SU-DHL-6 (cell line): ENCODE results near the gene HBQ1.
A peak's percentile ranks its signal among the peaks of the same experiment; 100 is the strongest.

Experiments
- H2AFZ ChIP-seq: fragments of 200-600 bp; sonication (generic); 2 replicates; pipeline ENCODE4 v1.6.1; 2014; ENCODE audit warnings: low read depth, mild to moderate bottlenecking, moderate library complexity, mixed read lengths, antibody characterized with exemption, low read length; ENCODE audit not compliant: severe bottlenecking
- H3F3A ChIP-seq: fragments of 200-600 bp; shearing (Covaris generic); 2 replicates; pipeline ENCODE4 v1.6.0; 2016; ENCODE audit warnings: antibody characterized with exemption, mild to moderate bottlenecking; ENCODE audit not compliant: insufficient read depth
- H3K27ac ChIP-seq: fragments of 200-600 bp; sonication (generic); 2 replicates; pipeline ENCODE4 v1.5.1; 2016; ENCODE audit warnings: low read depth, mild to moderate bottlenecking, low read length, moderate library complexity, mixed read lengths
- H3K27me3 ChIP-seq: fragments of 200-600 bp; sonication (generic), shearing (Covaris generic); 2 replicates; pipeline ENCODE4 v1.6.0; 2014; ENCODE audit warnings: mild to moderate bottlenecking, low read length
- H3K36me3 ChIP-seq: fragments of 200-600 bp; sonication (generic); 2 replicates; pipeline ENCODE4 v1.6.1; 2014; ENCODE audit warnings: mild to moderate bottlenecking, low read length, mixed read lengths
- H3K4me2 ChIP-seq: fragments of 300-600, 200-600 bp; shearing (Covaris generic), sonication (generic); 2 replicates; pipeline ENCODE4 v1.6.0; 2014; ENCODE audit warnings: low read length, low read depth, mild to moderate bottlenecking; ENCODE audit not compliant: poor library complexity, severe bottlenecking
- H3K4me3 ChIP-seq: fragments of 200-600 bp; sonication (generic); 2 replicates; pipeline ENCODE4 v1.5.1; 2014; ENCODE audit warnings: antibody characterized with exemption, low read length, mild to moderate bottlenecking, mixed read lengths; ENCODE audit not compliant: insufficient read depth, poor library complexity, severe bottlenecking
- H3K79me2 ChIP-seq: fragments of 200-600 bp; sonication (generic); 2 replicates; pipeline ENCODE4 v1.6.1; 2014; ENCODE audit warnings: mild to moderate bottlenecking, low read length, moderate library complexity; ENCODE audit not compliant: insufficient read depth
- H3K9ac ChIP-seq: fragments of 200-600 bp; sonication (generic); 2 replicates; pipeline ENCODE4 v1.7.0; 2014; ENCODE audit warnings: mild to moderate bottlenecking, low read length
- H3K9me2 ChIP-seq: fragments of 200-600 bp; sonication (generic); replicated peaks from 2 replicates; pipeline ENCODE4 v1.6.1; 2014; ENCODE audit warnings: low read length; ENCODE audit not compliant: insufficient read depth
- H3K9me3 ChIP-seq: fragments of 200-600 bp; sonication (generic); 2 replicates; pipeline ENCODE4 v1.6.1; 2014; ENCODE audit warnings: low read length, mixed read lengths; ENCODE audit not compliant: insufficient read depth
- H4K20me1 ChIP-seq: fragments of 200-600 bp; sonication (generic); 2 replicates; pipeline ENCODE4 v1.6.1; 2014; ENCODE audit warnings: low read depth, mild to moderate bottlenecking, antibody characterized with exemption, low read length, moderate library complexity, mixed read lengths
- EZH2phosphoT487 ChIP-seq: fragments of 200-600 bp; sonication (generic), shearing (Covaris generic); conservative IDR thresholded peaks from 2 replicates; pipeline ENCODE4 v1.6.1; 2018; ENCODE audit warnings: mild to moderate bottlenecking, antibody characterized with exemption, low read length, moderate library complexity, mixed read lengths
- TF ChIP-seq, protein P1 (sequence below): fragments of 200-600 bp; sonication (generic); IDR thresholded peaks from one replicate; pipeline ENCODE4 v1.5.1; 2017; ENCODE audit warnings: antibody characterized with exemption, mild to moderate bottlenecking, low read length, moderate library complexity; ENCODE audit not compliant: insufficient read depth, poor library complexity, severe bottlenecking

The HBQ1 gene

DNA sequence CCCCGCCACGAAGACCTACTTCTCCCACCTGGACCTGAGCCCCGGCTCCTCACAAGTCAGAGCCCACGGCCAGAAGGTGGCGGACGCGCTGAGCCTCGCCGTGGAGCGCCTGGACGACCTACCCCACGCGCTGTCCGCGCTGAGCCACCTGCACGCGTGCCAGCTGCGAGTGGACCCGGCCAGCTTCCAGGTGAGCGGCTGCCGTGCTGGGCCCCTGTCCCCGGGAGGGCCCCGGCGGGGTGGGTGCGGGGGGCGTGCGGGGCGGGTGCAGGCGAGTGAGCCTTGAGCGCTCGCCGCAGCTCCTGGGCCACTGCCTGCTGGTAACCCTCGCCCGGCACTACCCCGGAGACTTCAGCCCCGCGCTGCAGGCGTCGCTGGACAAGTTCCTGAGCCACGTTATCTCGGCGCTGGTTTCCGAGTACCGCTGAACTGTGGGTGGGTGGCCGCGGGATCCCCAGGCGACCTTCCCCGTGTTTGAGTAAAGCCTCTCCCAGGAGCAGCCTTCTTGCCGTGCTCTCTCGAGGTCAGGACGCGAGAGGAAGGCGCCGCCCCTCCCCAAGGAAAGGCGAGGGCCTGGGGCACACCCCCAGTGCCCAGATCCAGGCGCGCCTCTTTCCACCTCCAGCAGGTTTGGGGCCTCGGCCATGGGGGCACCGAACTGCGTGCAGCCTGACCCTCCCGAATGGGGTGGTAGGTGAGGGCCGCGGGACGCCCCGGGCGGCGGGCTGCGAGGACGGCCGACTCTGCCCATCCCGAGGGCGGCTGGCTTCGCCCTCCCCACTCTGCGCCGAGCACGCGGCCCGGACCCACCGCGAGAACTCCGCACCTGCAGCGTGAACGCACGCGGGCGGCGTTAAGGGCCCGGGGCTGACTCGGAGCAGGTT lies 664 bp downstream of the HBQ1 start:
- Histone ChIP-seq H3F3A (0 out of 2 replicates have a peak, but pooled peaks cover 5% of the 10 kb centered on the region), H3K9ac (peak overlapping the region; percentile 18; the same call in 1 of the 2 replicates), H3K4me2 (peak overlapping the region; percentile 38), H3K27me3 (no peaks in the 10 kb centered on the region), H3K27ac (no peak overlapping the region), H3K79me2 (no peaks in the 10 kb centered on the region), H3K9me3 (no peaks in the 10 kb centered on the region), H3K4me3 (no peak overlapping the region), H4K20me1 (no peaks in the 10 kb centered on the region), H3K9me2 (no peaks in the 10 kb centered on the region), H3K36me3 (no peaks in the 10 kb centered on the region), H2AFZ (no peak overlapping the region)
- TF ChIP-seq, protein P1, sequence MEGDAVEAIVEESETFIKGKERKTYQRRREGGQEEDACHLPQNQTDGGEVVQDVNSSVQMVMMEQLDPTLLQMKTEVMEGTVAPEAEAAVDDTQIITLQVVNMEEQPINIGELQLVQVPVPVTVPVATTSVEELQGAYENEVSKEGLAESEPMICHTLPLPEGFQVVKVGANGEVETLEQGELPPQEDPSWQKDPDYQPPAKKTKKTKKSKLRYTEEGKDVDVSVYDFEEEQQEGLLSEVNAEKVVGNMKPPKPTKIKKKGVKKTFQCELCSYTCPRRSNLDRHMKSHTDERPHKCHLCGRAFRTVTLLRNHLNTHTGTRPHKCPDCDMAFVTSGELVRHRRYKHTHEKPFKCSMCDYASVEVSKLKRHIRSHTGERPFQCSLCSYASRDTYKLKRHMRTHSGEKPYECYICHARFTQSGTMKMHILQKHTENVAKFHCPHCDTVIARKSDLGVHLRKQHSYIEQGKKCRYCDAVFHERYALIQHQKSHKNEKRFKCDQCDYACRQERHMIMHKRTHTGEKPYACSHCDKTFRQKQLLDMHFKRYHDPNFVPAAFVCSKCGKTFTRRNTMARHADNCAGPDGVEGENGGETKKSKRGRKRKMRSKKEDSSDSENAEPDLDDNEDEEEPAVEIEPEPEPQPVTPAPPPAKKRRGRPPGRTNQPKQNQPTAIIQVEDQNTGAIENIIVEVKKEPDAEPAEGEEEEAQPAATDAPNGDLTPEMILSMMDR: no peak
- no peak for TF ChIP-seq EZH2phosphoT487

DNA sequence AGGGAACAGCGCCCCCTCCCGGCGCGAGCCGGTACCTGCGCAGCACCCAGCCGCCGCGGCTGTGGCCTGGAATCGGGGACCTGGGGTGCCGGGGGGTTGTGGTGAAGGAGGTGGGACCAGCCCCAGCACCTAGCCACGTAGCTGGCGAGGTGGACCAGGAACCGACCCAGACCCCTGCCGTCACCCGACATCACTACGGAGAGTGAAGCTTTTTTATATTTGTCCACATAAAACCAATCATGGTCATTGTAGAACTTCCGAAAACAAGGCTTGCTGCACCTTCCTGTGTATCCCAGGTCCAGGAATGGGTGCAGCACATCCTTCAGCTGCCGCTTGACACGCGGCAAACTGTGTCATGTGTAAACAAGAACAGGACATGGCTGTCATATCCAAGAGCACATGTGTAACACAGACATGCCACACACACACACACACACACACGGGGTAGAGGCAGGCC lies 1.3 kb downstream of the HBQ1 start:
- H3K27ac ChIP-seq: no peak overlapping the region
- H3K4me2 ChIP-seq: no peak overlapping the region
- H3K9ac ChIP-seq: peak overlapping the region; percentile 18; the same call in 1 of the 2 replicates
- no peaks in the 10 kb centered on the region for H4K20me1 ChIP-seq
- H3K36me3 ChIP-seq: no peaks in the 10 kb centered on the region
- TF ChIP-seq, protein P1: peak; percentile 84
- no peak for TF ChIP-seq EZH2phosphoT487
- H2AFZ ChIP-seq: no peak overlapping the region
- H3F3A ChIP-seq: 0 out of 2 replicates have a peak, but pooled peaks cover 5% of the 10 kb centered on the region
- no peaks in the 10 kb centered on the region for H3K9me2 ChIP-seq
- no peak overlapping the region for H3K4me3 ChIP-seq
- no peaks in the 10 kb centered on the region for H3K27me3 ChIP-seq
- H3K9me3 ChIP-seq: no peaks in the 10 kb centered on the region
- H3K79me2 ChIP-seq: no peaks in the 10 kb centered on the region

DNA sequence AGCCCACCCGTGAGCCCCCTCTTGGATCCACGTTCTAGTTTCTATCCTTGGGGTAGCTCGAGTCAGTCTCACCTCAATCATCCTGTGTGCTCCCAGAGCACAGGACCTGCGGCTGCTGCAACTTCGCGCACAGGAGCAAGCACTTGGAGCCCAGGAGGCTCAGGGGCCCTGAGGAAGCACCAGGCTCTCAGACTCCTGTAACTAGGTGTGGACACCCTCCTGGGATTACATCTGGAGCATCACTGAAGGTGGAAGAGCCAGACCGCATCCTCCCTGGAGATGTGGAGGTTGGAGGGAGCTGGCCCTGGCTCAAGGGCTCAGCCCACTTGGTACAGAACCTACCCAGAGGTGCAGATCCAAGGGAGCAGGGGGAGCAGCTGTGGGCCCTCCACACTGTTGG lies 2.7 kb downstream of the HBQ1 start:
- Histone ChIP-seq H3K9ac (no peak overlapping the region), H3K27ac (no peak overlapping the region), H3K79me2 (no peaks in the 10 kb centered on the region), H3K9me3 (no peaks in the 10 kb centered on the region), H3F3A (0 out of 2 replicates have a peak, but pooled peaks cover 5% of the 10 kb centered on the region), H3K4me3 (no peak overlapping the region), H3K9me2 (no peaks in the 10 kb centered on the region), H2AFZ (no peak overlapping the region), H3K27me3 (no peaks in the 10 kb centered on the region), H3K4me2 (no peak overlapping the region), H4K20me1 (no peaks in the 10 kb centered on the region), H3K36me3 (no peaks in the 10 kb centered on the region)
- TF ChIP-seq, protein P1: no peak
- TF ChIP-seq EZH2phosphoT487: no peak
